ENCODE results near the gene THEMIS2.

The THEMIS2 gene

GRCh38 chr1:27872802-27873551, 633 bp downstream of the THEMIS2 start:
- TF ChIP-seq YY1 (IDR thresholded peaks at IDR 0.05; ENCODE audit: low read depth) = no peak
- no peak for TF ChIP-seq CREB1 (IDR thresholded peaks at IDR 0.05; ENCODE audit: low read depth)
- TF ChIP-seq TAF1 (IDR thresholded peaks at IDR 0.05; ENCODE audit: low read depth) = 0 out of 2 replicates have a peak, but pooled peaks have one; percentile 19
- TF ChIP-seq EP300 (IDR thresholded peaks at IDR 0.05; ENCODE audit: borderline replicate concordance) = no peak
- no peak for TF ChIP-seq EGR1 (IDR thresholded peaks at IDR 0.05)

GRCh38 chr1:27873671-27874384, 1.5 kb downstream of the THEMIS2 start:
- TF ChIP-seq YY1 (IDR thresholded peaks at IDR 0.05; ENCODE audit: low read depth) (no peak), EGR1 (IDR thresholded peaks at IDR 0.05) (no peak), TAF1 (IDR thresholded peaks at IDR 0.05; ENCODE audit: low read depth) (no peak), TEAD4 (IDR thresholded peaks at IDR 0.05) (no peak), CEBPB (IDR thresholded peaks at IDR 0.05) (no peak), ZBTB7A (IDR thresholded peaks at IDR 0.05; ENCODE audit: low read depth) (no peak), CREB1 (IDR thresholded peaks at IDR 0.05; ENCODE audit: low read depth) (no peak)

DNA sequence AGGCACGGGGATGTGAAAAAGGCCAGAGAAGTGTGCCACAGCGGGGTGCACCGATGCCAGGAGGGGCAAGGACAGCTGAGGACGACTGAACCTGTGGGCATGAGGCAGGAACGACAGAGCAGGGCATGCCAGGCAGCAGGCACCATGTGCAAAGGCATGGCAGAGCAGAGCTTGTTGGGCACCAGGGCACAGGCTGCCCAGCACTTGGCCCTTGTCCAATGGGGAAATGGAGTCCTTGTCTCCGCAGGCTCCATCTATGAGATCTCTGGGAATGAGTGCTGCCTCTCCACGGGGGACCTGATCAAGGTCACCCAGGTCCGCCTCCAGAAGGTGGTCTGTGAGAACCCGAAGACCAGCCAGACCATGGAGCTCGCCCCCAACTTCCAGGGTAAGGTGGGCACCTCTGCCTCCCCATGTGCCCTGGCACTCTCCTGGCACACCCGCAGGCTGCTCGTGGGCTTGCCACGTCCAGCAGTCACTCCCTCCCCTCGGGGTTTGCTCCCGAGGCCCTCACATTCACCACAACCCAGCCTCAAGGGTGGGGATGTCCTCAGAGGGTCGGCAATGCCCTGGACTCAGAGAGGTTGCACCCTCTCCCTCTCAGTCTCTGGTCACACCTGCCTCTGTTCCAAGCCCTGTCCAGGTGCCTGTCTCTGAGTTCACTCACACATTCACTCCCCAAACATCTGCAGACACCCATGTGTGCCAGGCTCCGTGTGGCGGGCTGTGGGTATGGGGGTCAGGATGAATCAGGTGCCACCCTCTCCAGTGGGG, 4.2 kb downstream of the THEMIS2 start:
- 0 out of 2 replicates have a peak, but pooled peaks have one; percentile 14 for TF ChIP-seq NFIC (IDR thresholded peaks at IDR 0.05)
- no peak for TF ChIP-seq USF1 (IDR thresholded peaks at IDR 0.05)

GRCh38 chr1:27877115-27877416, 4.7 kb downstream of the THEMIS2 start:
- no peak for TF ChIP-seq FOXM1 (IDR thresholded peaks at IDR 0.05; ENCODE audit: borderline replicate concordance, low read depth)
- TF ChIP-seq EP300 (IDR thresholded peaks at IDR 0.05; ENCODE audit: borderline replicate concordance) = no peak
- TF ChIP-seq TCF12 (IDR thresholded peaks at IDR 0.05; ENCODE audit: low read depth) = no peak
- TF ChIP-seq TEAD4 (IDR thresholded peaks at IDR 0.05) = no peak
- TF ChIP-seq RAD21 (IDR thresholded peaks at IDR 0.05; ENCODE audit: low read depth) = no peak
- TF ChIP-seq EGR1 (IDR thresholded peaks at IDR 0.05) = no peak
- no peak for TF ChIP-seq ZBTB7A (IDR thresholded peaks at IDR 0.05; ENCODE audit: low read depth)
- no peak for TF ChIP-seq USF1 (IDR thresholded peaks at IDR 0.05)
- no peak for TF ChIP-seq NFIC (IDR thresholded peaks at IDR 0.05)
- TF ChIP-seq CEBPB (IDR thresholded peaks at IDR 0.05) = no peak
- TF ChIP-seq MAX (IDR thresholded peaks at IDR 0.05) = no peak
- TF ChIP-seq YY1 (IDR thresholded peaks at IDR 0.05; ENCODE audit: low read depth) = no peak
- TF ChIP-seq CREB1 (IDR thresholded peaks at IDR 0.05; ENCODE audit: low read depth) = no peak
- no peak for TF ChIP-seq TAF1 (IDR thresholded peaks at IDR 0.05; ENCODE audit: low read depth)
- no peak for TF ChIP-seq REST (IDR thresholded peaks at IDR 0.05; ENCODE audit: low read depth)

DNA sequence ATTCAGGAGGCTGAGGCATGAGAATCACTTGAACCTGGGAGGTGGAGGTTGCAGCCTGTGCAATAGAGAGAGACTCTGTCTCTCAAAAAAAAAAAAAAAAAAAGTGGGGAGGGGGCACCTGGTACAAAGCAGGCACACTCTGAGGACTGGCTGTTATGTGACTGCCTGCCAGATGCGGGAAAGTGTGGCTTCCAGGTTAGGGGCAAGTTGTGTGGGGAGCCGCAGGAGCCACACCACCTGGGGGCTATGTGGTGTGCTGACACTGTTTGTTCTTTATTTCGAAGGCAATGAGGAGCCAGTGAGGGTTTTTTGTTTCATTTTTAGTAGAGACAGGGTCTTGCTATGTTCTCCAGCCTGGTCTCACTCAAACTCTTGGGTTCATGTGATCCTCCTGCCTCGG, 5.7 kb downstream of the THEMIS2 start:
- TF ChIP-seq CREB1 (IDR thresholded peaks at IDR 0.05; ENCODE audit: low read depth) (no peak), ZBTB7A (IDR thresholded peaks at IDR 0.05; ENCODE audit: low read depth) (no peak), NFIC (IDR thresholded peaks at IDR 0.05) (no peak), TEAD4 (IDR thresholded peaks at IDR 0.05) (no peak), USF1 (IDR thresholded peaks at IDR 0.05) (no peak)

GRCh38 chr1:27878787-27879335, 6.5 kb downstream of the THEMIS2 start:
- TF ChIP-seq TCF12 (IDR thresholded peaks at IDR 0.05; ENCODE audit: low read depth) (no peak), TEAD4 (IDR thresholded peaks at IDR 0.05) (no peak), EGR1 (IDR thresholded peaks at IDR 0.05) (no peak), USF1 (IDR thresholded peaks at IDR 0.05) (no peak), REST (IDR thresholded peaks at IDR 0.05; ENCODE audit: low read depth) (no peak), CEBPB (IDR thresholded peaks at IDR 0.05) (no peak), NFIC (IDR thresholded peaks at IDR 0.05) (no peak), FOXM1 (IDR thresholded peaks at IDR 0.05; ENCODE audit: borderline replicate concordance, low read depth) (no peak), ZBTB7A (IDR thresholded peaks at IDR 0.05; ENCODE audit: low read depth) (no peak), MAX (IDR thresholded peaks at IDR 0.05) (no peak), RAD21 (IDR thresholded peaks at IDR 0.05; ENCODE audit: low read depth) (no peak), CREB1 (IDR thresholded peaks at IDR 0.05; ENCODE audit: low read depth) (no peak), EP300 (IDR thresholded peaks at IDR 0.05; ENCODE audit: borderline replicate concordance) (no peak), YY1 (IDR thresholded peaks at IDR 0.05; ENCODE audit: low read depth) (no peak), TAF1 (IDR thresholded peaks at IDR 0.05; ENCODE audit: low read depth) (no peak)

Data from Ishikawa (cell line).